NOMO-1 treated with dmso at 0.1 percent for 144 hours (cell line): ENCODE data around the gene TLR9.

Experiments
- DNase-seq: peaks from one replicate; lab custom pipeline; 2025; ENCODE audit not compliant: unreplicated experiment; lab: John Stamatoyannopoulos, UW

Gene TLR9

DNA sequence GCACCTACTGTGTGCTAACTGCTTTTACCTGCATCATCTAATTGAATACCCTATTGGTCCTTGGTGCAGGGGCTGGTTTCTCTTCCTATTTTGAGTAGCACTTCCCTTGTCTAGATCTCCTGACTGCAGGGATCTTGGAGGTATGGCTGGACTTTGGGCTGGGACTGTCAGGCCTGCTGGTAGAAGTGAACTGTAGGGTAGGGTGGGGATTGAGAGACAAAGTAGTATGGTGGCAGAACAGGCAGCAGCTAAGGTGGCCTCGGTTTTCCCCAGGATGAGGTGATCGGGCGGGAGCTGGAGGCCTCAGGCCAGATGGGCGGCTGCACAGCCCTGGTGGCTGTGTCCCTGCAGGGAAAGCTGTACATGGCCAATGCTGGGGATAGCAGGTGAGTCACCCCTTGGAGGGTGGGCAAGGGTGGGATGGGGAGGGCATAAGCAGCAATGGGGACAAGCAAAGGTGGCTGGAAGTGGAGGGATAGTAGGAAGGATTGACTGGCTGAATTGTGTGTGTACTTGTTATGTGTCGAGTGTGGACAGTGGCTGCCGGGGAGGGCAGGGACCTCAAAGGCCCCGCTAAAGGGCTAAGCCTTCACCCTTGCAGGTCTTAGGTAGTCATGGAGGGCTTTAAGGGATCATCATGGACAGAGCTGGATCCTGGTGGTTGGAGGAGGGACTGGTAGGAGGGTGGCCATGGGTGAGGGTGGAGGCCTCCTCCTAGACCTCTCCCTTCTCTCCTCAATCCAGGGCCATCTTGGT lies 22.1 kb upstream of the TLR9 start:
- no peak for DNase-seq

DNA sequence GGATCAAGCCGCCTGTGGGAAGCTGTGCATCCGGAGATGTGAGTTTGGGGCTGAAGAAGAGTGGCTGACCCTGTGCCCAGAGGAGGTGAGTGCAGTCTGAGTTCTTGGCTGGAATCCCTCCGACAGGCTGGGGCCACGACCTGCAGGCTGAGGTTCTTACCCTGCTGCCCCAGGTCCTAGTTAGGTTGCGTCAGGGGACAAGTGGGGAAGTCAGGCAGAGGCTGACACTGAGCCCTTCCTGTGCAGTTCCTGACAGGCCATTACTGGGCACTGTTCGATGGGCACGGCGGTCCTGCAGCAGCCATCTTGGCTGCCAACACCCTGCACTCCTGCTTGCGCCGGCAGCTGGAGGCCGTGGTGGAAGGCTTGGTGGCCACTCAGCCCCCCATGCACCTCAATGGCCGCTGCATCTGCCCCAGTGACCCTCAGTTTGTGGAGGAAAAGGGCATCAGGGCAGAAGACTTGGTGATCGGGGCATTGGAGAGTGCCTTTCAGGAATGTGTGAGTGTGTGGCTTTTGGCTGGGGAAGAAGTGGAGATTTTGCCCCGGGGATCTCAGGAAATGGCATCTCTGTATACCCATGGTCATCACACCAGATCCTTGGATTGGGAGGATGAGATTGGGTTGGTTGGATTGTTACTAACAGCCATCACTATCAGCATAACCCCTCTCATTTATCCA lies 21.4 kb upstream of the TLR9 start:
- DNase-seq, result no peak

GRCh38 chr3:52246264-52246620 lies 20.8 kb upstream of the TLR9 start:
- DNase-seq, result no peak

GRCh38 chr3:52245322-52246263 lies 20.1 kb upstream of the TLR9 start, which contains the start of gene PPM1M:
Gene PPM1M, plus strand, starts transcription at chr3:52245759. Its CDS starts 66 bp downstream, at chr3:52245825.
- no peak for DNase-seq

DNA sequence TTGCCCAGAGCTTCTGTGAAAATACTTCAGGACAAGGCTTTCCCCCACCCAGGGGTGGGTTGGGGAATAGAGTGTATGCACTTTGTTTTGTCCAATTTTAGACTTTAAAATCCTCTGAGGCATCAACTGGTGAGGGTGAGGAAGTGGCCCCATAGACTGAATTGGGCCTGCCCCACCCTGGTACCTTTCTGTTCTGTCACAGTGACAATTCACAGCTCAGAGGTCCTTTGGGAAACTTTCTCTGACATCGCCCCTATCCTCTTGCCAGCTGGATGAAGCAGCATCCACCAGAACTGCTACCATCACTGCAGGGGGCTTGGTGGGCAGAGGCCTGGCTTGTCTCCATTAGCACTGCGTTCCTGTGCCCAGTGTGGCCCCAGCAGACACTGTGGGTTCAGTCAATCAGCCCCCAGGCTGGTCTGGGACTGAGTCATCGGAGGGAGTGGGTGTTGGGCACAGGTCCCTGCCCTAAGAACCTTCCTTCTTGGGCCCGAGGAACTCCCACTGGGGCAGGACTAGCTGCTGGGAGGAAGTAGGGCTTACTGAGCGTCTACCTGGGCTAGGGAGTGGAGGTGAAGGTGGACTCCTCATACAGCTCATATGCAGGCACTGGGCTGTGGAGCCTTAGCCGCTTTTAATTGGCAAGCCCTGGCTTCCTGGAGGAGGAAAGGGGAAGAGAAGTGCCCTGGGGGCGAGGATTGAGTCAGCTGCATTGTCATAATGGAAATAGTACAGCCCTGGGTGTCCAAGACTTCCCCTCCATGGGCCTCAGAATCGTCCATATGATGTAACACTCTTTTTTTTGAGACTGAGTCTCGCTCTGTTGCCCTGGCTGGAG lies 18.6 kb upstream of the TLR9 start:
- DNase-seq, result peak; percentile 80

- no peak for DNase-seq
These were observed 16.6 kb upstream of the TLR9 start for GRCh38 chr3:52242039-52242438.

- no peak for DNase-seq
These were observed 15.5 kb upstream of the TLR9 start for GRCh38 chr3:52240886-52241370.

DNA sequence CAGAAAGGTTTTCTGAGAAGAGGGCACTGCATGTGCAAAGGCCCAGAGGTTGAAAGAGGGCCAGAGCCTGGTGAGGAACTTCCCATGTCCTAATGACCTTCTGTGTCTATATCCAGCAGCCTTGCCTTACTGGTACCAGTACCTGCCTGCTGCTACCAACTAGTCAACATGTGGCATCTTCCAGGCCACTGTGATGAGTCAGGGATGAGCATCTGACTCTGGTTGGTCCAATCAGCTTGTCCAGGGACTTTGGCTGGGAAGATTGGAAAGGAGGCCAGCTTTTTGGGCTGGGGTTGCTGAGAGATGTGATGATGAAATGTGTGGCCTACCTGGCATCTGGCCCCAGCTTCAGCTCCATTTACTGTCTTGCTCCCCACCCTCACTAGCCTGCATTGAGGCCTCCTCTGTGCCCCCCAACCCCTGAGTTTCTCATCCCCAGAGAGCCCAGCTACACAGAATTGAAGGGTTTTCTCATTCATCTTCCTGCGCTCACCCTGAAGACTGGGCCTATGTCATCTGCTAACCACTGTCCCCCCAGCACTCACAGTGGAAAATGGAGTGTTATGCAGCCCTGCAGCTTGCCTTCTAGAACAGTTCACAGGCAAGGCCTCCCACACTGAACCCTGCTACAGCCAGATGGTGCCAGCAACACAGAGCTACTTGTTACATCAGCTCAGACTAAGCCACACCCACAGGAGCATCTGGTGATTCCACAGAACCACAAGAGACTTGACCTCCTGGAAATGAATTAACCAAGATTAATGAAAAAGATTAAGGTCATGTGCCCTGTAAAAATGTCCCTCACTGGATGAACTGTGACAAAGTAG lies 14.8 kb upstream of the TLR9 start:
- DNase-seq, result no peak

DNA sequence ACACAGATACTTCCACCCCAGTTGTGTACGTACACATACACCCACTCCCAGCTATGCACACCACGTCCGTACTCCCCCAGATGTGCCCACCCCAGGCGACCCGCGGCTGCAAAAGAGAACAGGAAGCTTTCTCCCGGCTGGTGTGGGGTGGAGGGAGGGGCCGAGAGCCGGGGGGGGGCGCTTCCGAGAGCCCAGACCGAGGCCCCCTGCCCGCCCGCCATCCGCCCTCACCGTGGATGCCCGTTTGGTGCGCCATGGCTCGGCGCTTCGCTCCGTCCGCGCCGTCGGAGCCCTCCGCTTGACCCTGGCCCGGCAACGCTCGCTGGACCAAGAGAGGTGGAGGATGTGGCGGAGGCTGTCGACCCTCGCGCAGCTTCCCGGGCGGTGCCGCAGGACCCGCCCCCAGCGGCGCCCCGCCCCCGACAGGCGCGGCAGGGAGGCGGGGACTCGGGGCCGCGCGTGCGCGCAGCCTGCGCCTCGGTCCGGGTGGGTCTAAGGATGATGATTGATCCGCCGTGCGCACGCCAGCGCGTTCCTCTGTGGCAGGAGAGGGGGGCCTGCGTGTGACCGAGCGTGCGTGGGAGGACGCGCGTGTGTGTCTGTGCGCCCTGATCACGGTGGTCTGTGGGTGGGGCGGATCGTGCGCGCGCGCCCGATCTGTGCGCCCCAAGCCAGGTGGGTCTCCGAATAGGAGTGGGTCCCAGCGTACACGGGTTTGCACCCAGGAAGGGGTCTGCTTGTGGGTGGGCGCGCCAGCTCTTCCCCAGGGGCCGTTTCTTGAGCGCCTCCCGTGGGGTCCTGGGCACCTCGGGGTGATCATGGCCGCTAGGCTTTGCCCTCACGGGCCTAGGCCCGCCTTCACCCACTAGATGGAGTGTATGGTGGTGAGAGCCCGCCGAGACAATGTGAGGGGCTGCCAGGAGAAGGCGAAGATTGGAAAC lies 13.6 kb upstream of the TLR9 start, which contains the start of gene TWF2:
TSS of gene TWF2 (minus strand) at position 398 of the 941 bp plus-strand sequence. CDS start at position 256, 142 bp downstream.
- DNase-seq, result peak; percentile 64

DNA sequence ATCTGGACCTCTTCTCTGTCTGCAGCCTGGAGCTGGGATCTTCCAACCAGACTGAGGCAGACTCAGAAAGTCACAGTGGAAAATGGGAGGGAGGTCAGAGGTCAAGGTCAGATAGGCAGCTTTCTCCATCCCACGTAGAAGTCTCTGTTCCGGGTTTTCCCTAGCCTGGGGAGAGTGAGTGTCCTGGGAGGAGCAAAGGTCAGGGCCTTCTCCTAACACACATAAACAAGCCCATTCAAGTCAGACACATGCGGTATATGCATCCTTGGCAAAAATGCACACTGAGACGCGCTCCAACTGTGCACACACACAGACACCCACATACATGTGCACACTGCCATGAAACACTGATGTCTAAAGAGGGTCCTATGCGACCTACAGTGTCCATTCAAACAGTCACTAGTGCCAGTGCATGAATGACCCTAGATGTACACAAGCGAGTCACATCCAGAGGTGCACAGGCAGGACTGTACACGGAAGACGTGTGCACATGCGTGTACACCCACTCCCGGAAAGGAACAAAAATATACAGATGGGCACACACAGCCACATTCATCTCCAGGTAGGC lies 12.8 kb upstream of the TLR9 start:
- DNase-seq, result no peak

DNA sequence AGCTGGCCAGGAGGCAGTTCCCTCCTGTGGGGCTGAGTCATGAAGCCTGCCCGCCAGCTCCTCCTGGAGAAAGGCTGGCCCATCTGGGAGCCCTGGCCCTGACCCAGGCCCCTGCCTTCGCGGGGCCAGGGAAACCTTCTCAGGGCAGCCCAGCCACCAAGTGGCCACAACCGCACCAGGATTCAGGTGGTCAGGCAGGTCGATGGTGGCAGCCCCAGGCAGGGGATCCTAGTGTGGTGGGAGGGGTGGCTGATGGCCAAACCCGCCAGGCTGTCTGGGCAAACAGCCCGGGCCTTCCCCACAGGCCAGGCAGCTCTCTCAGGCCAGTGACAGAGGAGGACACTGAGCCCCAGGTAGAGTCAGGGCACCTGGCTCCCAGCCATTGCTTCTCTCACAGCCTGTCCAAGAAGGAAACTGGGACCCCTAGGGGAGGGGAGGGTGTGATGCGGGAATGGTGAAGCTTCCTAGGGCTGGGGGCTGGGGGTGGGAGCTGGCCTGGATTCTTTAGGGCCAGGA lies 12.3 kb upstream of the TLR9 start:
- no peak for DNase-seq

DNA sequence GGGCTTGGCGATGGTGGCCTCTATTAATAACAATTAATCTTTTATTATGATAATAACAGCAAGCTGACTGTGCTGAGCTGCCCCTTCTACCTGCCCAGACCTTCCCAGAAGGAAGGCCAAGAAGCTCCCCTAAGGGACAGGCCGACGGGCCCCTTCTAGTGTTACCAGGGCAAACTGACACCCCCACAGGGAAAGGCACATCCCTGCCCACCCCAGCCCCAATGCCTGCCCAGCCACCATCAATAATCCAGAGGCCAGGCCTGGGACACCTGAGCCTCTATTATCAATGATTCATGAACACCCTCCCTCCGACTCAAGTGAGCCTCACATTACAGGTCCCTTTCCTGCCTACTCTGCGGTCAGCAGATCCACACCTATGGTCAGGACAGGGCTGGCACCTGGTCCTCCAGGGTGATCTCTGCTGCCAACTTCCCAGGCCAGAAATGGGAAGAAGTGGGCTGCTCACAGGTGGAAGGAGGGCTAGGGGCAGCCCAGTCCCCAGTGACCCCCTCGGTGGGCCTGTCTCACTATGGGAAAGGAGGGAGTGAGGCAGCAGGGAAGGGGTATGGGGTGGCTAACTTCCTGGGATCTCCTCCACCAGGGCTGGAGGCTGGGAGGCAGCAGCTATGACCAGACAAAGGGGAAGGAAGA lies 11.7 kb upstream of the TLR9 start:
- DNase-seq, result no peak

DNA sequence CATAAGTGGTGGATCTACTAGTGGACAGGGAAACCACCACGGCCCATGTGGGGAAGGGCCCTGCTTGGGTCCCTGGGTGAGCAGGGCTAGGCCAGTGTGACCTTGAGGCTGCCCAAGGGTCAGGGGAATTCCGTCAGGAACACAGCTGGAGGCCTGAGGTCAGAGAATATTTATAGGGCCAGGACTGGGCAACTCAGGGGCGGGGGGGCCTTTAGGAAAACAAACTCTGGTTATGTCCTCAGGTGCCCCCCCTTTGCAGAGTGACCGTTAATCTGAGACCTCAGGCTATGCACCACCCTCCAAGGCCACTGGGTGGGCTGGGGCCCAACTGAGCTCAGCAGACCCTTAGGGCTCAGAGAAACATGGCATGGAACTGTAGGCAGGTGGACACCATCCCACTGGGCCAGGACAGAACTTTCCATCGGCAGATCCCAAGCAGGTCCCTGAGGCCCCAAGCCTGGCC lies 11.0 kb upstream of the TLR9 start:
- no peak for DNase-seq

- no peak for DNase-seq
These were observed 9.3 kb upstream of the TLR9 start for GRCh38 chr3:52234516-52235447.

GRCh38 chr3:52233968-52234367 lies 8.5 kb upstream of the TLR9 start:
- no peak for DNase-seq

DNA sequence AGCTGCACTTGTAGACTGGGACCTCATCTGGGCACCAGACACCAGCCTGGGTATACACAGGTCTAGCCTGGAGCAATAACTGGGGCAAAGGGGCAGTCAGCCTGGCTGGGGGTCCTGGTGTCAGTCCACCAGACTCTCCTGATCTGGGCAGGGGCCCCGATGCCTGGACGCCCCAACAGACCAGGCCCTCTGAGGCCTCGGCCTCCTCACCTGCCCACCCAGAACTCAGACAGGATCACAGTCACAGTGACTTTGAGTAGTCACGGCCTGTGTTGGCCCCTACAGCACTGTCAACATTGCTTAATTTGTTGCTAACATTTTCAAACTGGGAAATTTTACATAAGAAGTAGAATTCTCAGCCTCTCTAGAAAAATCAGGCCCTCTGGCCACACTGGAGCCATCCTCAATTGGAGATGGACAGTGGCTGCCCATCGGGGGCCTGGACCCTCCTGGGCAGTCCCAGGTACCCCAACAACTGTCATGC lies 7.7 kb upstream of the TLR9 start:
- no peak for DNase-seq
